BE2C (cell line): ENCODE data around the gene GNG11.

ENCODE experiments used
- DNase-seq: peaks from one replicate; pipeline ENCODE4 v3.0.0-alpha.2; 2020
- H3K27me3 ChIP-seq: fragments of 250-450 bp; sonication (Bioruptor Pico); 2 replicates; pipeline ENCODE4 v1.5.1; 2020; ENCODE audit warnings: mild to moderate bottlenecking
- H3K36me3 ChIP-seq: fragments of 250-450 bp; sonication (Bioruptor Pico); 2 replicates; pipeline ENCODE4 v1.5.1; 2020; ENCODE audit warnings: mild to moderate bottlenecking
- H3K4me1 ChIP-seq: fragments of 250-450 bp; sonication (Bioruptor Pico); 2 replicates; pipeline ENCODE4 v1.5.1; 2020
- H3K4me3 ChIP-seq: 2 replicates; pipeline ENCODE4 v1.5.1; 2011; ENCODE audit warnings: low read depth, low read length
- H3K9me3 ChIP-seq: fragments of 250-450 bp; sonication (Bioruptor Pico); 2 replicates; pipeline ENCODE4 v1.5.1; 2020
- TF ChIP-seq, protein P1 (sequence below): IDR thresholded peaks from 2 replicates; pipeline ENCODE4 v1.5.1; 2012; ENCODE audit warnings: mild to moderate bottlenecking, low read depth, low read length

Gene GNG11

DNA sequence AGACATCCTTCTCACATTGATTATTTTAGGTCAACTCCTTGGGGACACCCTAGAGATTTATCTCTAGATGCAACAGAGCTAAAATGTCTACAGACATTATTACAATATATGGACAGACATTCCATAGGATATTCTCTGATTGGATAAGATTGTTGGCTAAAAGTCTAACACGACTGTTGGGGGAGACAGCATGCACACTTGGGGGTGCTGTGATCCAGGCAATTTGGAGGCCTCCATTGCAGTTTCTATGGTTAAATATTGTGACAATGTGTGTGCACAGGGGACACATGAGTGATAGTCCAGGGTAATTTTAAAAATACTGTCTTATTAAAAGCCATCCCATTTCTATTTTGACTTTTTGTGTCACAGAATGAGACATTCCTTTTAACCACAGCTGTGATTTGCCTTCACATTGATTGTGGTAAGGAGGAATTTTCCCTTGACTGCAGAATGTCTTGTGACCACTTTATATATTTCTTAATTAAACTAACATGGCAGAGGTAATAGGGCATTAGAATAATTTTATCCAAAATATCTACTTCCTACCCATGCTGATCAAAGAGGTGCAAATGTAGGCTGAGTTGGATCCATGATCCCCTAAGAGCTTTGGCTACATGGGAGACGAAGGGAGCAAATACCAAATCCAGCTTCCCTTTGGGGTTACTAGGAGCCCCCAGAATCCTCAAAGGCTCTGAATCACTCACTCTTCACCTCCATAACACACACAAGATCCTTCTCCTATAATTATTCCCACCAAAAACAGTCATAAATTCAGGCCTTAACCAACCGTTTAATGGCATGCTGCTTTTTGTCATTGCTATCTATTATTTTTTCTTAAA lies 38.2 kb upstream of the GNG11 start:
- no peak for DNase-seq
- H3K9me3 ChIP-seq, result no peaks in the 10 kb centered on the region
- 0 out of 2 replicates have a peak, but pooled peaks cover 5% of the 10 kb centered on the region for H3K27me3 ChIP-seq
- TF ChIP-seq, protein P1, sequence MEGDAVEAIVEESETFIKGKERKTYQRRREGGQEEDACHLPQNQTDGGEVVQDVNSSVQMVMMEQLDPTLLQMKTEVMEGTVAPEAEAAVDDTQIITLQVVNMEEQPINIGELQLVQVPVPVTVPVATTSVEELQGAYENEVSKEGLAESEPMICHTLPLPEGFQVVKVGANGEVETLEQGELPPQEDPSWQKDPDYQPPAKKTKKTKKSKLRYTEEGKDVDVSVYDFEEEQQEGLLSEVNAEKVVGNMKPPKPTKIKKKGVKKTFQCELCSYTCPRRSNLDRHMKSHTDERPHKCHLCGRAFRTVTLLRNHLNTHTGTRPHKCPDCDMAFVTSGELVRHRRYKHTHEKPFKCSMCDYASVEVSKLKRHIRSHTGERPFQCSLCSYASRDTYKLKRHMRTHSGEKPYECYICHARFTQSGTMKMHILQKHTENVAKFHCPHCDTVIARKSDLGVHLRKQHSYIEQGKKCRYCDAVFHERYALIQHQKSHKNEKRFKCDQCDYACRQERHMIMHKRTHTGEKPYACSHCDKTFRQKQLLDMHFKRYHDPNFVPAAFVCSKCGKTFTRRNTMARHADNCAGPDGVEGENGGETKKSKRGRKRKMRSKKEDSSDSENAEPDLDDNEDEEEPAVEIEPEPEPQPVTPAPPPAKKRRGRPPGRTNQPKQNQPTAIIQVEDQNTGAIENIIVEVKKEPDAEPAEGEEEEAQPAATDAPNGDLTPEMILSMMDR, result no peak
- no peaks in the 10 kb centered on the region for H3K4me1 ChIP-seq
- H3K4me3 ChIP-seq, result no peak overlapping the region
- no peaks in the 10 kb centered on the region for H3K36me3 ChIP-seq

DNA sequence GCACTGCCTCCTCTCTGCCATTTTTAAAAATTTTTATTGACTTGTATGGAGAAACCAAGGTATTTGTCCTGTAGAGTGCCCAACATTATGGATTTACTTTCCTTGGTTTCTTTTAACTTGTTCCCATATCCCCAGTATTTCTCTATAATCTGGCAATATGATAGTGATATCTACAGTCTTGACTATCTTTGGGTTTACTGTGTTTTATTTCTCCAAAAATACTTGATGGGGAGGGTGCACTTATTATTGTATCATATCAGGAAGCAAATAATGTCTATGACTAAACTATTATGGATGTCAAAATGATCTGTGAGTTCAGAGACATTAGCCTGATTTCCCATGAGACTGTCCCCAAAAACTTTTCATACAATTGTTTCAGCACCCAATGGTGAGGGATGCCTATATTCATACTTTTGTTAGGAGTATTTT lies 37.6 kb upstream of the GNG11 start:
- H3K27me3 ChIP-seq, result peaks cover 11% of the 10 kb centered on the region
- H3K36me3 ChIP-seq, result no peaks in the 10 kb centered on the region
- H3K9me3 ChIP-seq, result no peaks in the 10 kb centered on the region
- TF ChIP-seq, protein P1, result no peak
- no peak overlapping the region for H3K4me3 ChIP-seq
- no peaks in the 10 kb centered on the region for H3K4me1 ChIP-seq
- no peak for DNase-seq

DNA sequence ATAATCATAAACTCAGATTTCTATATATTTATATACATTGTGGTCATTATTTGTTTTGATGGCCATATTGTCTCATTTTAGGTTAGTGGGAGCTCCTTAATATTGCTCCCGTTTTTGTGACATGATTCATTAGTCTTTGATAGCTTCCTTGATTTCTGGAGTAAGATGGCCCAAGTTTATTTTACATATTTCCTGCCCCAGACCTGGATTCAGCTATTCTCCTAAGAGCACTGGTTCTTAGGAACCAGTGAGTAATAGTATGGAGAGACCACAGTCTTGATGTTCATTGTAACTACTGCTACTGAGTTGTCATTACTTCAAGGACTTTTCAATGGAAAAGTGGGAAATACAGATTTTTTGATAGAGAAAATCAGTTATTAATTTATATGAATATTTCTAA lies 37.0 kb upstream of the GNG11 start:
- no peak overlapping the region for H3K4me3 ChIP-seq
- TF ChIP-seq, protein P1, result no peak
- H3K27me3 ChIP-seq, result peaks cover 15% of the 10 kb centered on the region
- no peaks in the 10 kb centered on the region for H3K9me3 ChIP-seq
- no peaks in the 10 kb centered on the region for H3K36me3 ChIP-seq
- DNase-seq, result no peak
- H3K4me1 ChIP-seq, result no peaks in the 10 kb centered on the region

DNA sequence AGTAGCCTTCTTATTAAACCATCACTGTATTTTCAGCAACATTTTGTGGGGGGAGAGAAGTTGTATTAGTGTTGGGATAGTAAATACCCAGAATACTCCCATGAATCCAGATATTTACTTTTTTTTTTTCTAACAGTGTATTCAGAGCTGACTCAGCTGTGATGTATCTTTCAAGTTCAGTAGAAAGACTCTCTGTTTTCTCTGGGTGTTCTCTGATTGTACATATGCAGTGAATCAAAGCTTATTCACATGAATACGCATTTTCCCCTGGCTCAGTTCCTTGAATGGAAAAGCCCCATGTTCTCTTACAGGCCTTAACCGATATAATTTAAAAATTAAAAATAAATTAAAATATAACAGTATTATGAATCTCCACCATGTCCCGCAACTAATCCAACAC lies 32.3 kb upstream of the GNG11 start:
- H3K9me3 ChIP-seq, result no peaks in the 10 kb centered on the region; the same call in 1 of the 2 replicates
- no peaks in the 10 kb centered on the region for H3K4me1 ChIP-seq
- no peaks in the 10 kb centered on the region for H3K36me3 ChIP-seq
- H3K4me3 ChIP-seq, result no peak overlapping the region
- TF ChIP-seq, protein P1, result no peak
- no peak for DNase-seq
- peaks cover 39% of the 10 kb centered on the region for H3K27me3 ChIP-seq

DNA sequence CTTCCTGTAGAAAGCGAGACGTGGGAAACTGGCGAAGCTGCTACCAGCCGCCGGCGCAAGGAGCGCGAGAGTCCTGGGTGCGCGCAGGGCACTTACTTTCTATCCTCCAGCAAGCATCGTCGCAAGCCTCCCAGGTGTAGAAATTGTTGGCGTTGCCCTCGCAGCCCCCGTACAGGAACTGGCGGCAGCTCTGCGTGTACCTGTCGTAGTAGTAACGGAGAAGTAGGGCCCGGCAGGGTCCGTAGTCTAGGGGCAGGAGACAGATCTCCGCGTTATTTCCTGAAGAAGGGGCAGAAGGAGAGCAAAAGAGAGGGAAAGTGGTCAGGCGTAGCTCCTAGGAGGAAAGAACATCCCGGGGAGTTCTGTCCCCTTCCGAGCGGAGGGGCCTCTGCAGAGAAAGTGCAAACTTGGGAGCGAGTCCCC lies 31.5 kb upstream of the GNG11 start:
- DNase-seq, result peak; percentile 6
- no peaks in the 10 kb centered on the region for H3K36me3 ChIP-seq
- H3K4me3 ChIP-seq, result no peak overlapping the region
- no peaks in the 10 kb centered on the region; the same call in 1 of the 2 replicates for H3K9me3 ChIP-seq
- H3K27me3 ChIP-seq, result peaks cover 39% of the 10 kb centered on the region
- TF ChIP-seq, protein P1, result no peak
- H3K4me1 ChIP-seq, result no peaks in the 10 kb centered on the region

DNA sequence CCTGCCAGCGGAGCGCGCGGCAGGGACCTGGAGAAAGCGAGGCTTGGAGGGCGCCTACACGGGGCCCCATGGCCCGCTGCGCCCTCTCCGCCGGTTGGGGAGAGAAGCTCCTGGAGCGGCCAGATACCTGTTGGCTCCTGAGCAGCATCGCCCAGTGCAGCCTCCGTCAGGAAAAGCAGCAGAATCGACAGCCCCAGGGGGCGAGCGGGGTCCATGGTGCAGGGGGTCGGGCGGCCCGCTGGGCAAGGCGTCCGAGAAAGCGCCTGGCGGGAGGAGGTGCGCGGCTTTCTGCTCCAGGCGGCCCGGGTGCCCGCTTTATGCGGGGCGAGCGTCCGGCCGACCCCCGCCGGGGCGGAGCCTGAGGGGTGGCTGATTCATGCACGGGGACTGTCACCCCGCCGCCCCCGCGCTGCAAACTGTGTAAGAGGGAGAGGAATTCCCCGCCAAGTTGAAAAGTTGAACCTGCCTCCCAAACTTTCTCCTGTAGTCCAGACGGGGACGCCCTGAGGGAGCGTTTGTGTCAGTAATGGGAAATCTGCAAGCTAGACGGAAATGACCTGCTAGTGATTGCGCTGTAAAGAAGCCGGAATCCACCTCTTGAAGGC lies 31.0 kb upstream of the GNG11 start, which contains the start of gene TFPI2:
TFPI2 (minus strand) TSS at position 290 of the 605 bp plus-strand sequence; CDS start at position 215, 75 bp downstream.
- Histone ChIP-seq H3K4me1 (no peaks in the 10 kb centered on the region), H3K4me3 (no peak within 1 kb of the TSS), H3K9me3 (no peaks in the 10 kb centered on the region; the same call in 1 of the 2 replicates), H3K36me3 (no peaks in the 10 kb centered on the region), H3K27me3 (peaks cover 39% of the 10 kb centered on the region)
- TF ChIP-seq, protein P1, result no peak
- peak; percentile 6 for DNase-seq
